Esophagus muscularis mucosa (tissue), 4 donors: ENCODE measurements around the gene CMTM8. TPM values are rescaled to one million over a fixed set of nuclear protein-coding genes. Genes with fewer than 3 reads are reported as not detected.

ENCODE experiments used
- DNase-seq: peaks from one replicate; pipeline ENCODE4 v3.0.0-alpha.2; 2017; ENCODE audit errors: extremely low spot score
- H3K27ac ChIP-seq, 4 donors: fragments of 200-600 bp; sonication (generic); replicated peaks in 1 of 4; 1 replicate in 3 of 4; 2 replicates in 1 of 4; pipeline ENCODE4 v1.5.1; 2016 to 2019; ENCODE audit warnings: mild to moderate bottlenecking in 1 of 4
- H3K27me3 ChIP-seq, 4 donors: fragments of 200-600 bp; sonication (generic); one replicate each; pipeline versions ENCODE4 v1.5.1 to v1.6.0; 2016 to 2019
- H3K36me3 ChIP-seq, 4 donors: fragments of 200-600 bp; sonication (generic); one replicate each; pipeline ENCODE4 v1.5.1; 2016 to 2019
- H3K4me1 ChIP-seq, 4 donors: fragments of 200-600 bp; sonication (generic); one replicate each; pipeline ENCODE4 v1.5.1; 2016 to 2019
- H3K4me3 ChIP-seq, 4 donors: fragments of 200-600 bp; sonication (generic); 1 replicate in 2 of 4; 2 replicates in 2 of 4; pipeline ENCODE4 v1.5.1; 2016 to 2019; ENCODE audit warnings: mild to moderate bottlenecking in 4 of 4, moderate library complexity in 1 of 4
- H3K9me3 ChIP-seq, 4 donors: fragments of 200-600 bp; sonication (generic); 1 replicate in 3 of 4; 2 replicates in 1 of 4; pipeline ENCODE4 v1.5.1; 2016 to 2019
- EP300 ChIP-seq: sonication (generic); formaldehyde crosslinking; IDR thresholded peaks from one replicate; pipeline ENCODE4 v1.6.1; 2017; ENCODE audit warnings: antibody characterized with exemption
- POLR2A ChIP-seq: fragments of 450-650 bp; IDR thresholded peaks from one replicate; pipeline ENCODE4 v1.6.1; 2017; ENCODE audit warnings: antibody characterized with exemption, moderate library complexity, mild to moderate bottlenecking, low read depth
- POLR2AphosphoS5 ChIP-seq, 2 donors: sonication (generic); formaldehyde crosslinking; IDR thresholded peaks; one replicate each; pipeline ENCODE4 v1.6.1; 2017; ENCODE audit warnings: antibody characterized with exemption in 2 of 2
- WGBS: methylation state at CpG from one replicate; pipeline ENCODE4 v1.1.5; 2018; 5-methylcytosine and 5-hydroxymethylcytosine counted together
- intact Hi-C: fragments of 100-400 bp; cut with DNase I; formaldehyde crosslinking; loops from one replicate; pipeline ENCODE4 v1.15.1; 2023
- total RNA-seq, 4 donors: library from RNA; depleted of rRNA; stranded (reverse); fragments of >200 nt; gene quantifications; one replicate each; pipeline versions ENCODE4 v1.1.0 to v1.2.1, GENCODE V29; 2016
- TF ChIP-seq, protein P1 (sequence below), 3 experiments: fragments of 200-600 bp in 2 of 3; fragments of 450-650 bp in 1 of 3; sonication (generic) in 2 of 3; IDR thresholded peaks; one replicate each; pipeline ENCODE4 v1.5.1; 2017 to 2019; ENCODE audit warnings: antibody characterized with exemption in 3 of 3, mild to moderate bottlenecking in 2 of 3, moderate library complexity in 1 of 3

CMTM8 gene
- total RNA-seq, 4 donors from 2014 or later, result 1.7 to 4.2 (median 3.8) TPM

- no peak for DNase-seq
- no peak for TF ChIP-seq EP300
- peak in 1 of 2 donors; percentile 29 for TF ChIP-seq POLR2AphosphoS5 (IDR thresholded peaks at IDR 0.05)
- WGBS, result 90% methylated on average over 10 of the region's 10 CpGs
- Histone ChIP-seq H3K4me3 (no peak overlapping the region), H3K27ac (no peak overlapping the region), H3K36me3 (no peaks in the 10 kb centered on the region), H3K27me3 (no peaks in the 10 kb centered on the region), H3K9me3 (no peaks in the 10 kb centered on the region), H3K4me1 (peaks cover 25 to 31% (median 27%) of the 10 kb centered on the region in 4 donors)
- intact Hi-C loops, result loop anchor here (10.0 kb wide), 1 partner anchor 286 kb away; the partner anchor contains the start of gene CNOT10
Measured at GRCh38 chr3:32398531-32398930, 160.1 kb downstream of the CMTM8 start.

GRCh38 chr3:32399030-32399620 lies 160.6 kb downstream of the CMTM8 start:
- no peak overlapping the region for H3K4me3 ChIP-seq
- no peaks in the 10 kb centered on the region for H3K9me3 ChIP-seq
- H3K36me3 ChIP-seq, result no peaks in the 10 kb centered on the region
- no peak for TF ChIP-seq EP300
- no peak for TF ChIP-seq POLR2A
- TF ChIP-seq, protein P1, sequence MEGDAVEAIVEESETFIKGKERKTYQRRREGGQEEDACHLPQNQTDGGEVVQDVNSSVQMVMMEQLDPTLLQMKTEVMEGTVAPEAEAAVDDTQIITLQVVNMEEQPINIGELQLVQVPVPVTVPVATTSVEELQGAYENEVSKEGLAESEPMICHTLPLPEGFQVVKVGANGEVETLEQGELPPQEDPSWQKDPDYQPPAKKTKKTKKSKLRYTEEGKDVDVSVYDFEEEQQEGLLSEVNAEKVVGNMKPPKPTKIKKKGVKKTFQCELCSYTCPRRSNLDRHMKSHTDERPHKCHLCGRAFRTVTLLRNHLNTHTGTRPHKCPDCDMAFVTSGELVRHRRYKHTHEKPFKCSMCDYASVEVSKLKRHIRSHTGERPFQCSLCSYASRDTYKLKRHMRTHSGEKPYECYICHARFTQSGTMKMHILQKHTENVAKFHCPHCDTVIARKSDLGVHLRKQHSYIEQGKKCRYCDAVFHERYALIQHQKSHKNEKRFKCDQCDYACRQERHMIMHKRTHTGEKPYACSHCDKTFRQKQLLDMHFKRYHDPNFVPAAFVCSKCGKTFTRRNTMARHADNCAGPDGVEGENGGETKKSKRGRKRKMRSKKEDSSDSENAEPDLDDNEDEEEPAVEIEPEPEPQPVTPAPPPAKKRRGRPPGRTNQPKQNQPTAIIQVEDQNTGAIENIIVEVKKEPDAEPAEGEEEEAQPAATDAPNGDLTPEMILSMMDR (IDR thresholded peaks at IDR 0.05), result peak; percentile 45 to 60 (median 54)
- 28% methylated on average over 1 of the region's 2 CpGs for WGBS
- no peaks in the 10 kb centered on the region for H3K27me3 ChIP-seq
- peaks cover 25 to 34% (median 27%) of the 10 kb centered on the region in 4 donors for H3K4me1 ChIP-seq
- intact Hi-C loops, result loop anchor here (10.0 kb wide), 1 partner anchor 286 kb away; the partner anchor contains the start of gene CNOT10
- no peak for DNase-seq
- no peak overlapping the region for H3K27ac ChIP-seq

- no peak for DNase-seq
- Histone ChIP-seq H3K27ac (peak overlapping the region; percentile 72 to 83 (median 82)), H3K4me3 (peak overlapping the region; percentile 55 to 59 (median 57)), H3K27me3 (no peaks in the 10 kb centered on the region), H3K9me3 (no peaks in the 10 kb centered on the region), H3K4me1 (peaks cover 25 to 34% (median 31%) of the 10 kb centered on the region in 4 donors), H3K36me3 (no peaks in the 10 kb centered on the region)
- WGBS, result 12% methylated on average over 9 of the region's 11 CpGs
- TF ChIP-seq EP300, result no peak
- TF ChIP-seq POLR2A, result no peak
- TF ChIP-seq, protein P1 (IDR thresholded peaks at IDR 0.05), result no peak
- no peak for TF ChIP-seq POLR2AphosphoS5 (IDR thresholded peaks at IDR 0.05)
- intact Hi-C loops, result loop anchor here (2.0 kb wide), 1 partner anchor 68 kb away; no protein-coding TSS in a partner anchor
Measured at GRCh38 chr3:32401126-32401525, 162.6 kb downstream of the CMTM8 start.

DNA sequence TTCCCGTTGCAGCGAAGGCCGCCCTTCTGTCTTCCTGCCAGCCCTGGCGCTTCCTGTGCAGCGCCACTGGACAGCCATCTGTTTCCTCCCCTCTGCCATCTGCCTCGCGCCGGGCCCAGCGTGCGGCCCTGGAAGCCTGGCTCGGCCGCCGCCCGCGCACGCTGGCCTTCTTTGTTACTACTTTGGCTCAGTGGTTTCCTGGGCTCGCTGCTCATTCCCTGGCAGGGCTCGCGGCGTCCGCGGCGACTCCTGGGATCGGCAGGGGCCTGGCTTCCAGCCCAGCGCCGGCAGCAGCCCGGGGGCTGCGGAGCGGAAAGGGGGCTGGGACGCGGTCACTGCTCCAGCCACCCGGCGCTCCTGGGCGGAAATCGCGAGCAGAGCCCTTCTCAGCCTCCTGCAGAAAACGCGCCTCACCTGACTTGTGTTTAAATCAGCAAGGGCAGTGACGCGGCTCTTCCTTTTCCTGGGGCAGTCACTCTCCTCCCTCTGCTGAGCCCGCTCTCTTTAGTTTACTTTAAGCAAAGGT lies 163.1 kb downstream of the CMTM8 start:
- H3K4me1 ChIP-seq, result peaks cover 25 to 34% (median 31%) of the 10 kb centered on the region in 4 donors
- TF ChIP-seq POLR2AphosphoS5 (IDR thresholded peaks at IDR 0.05), result peak; percentile 41 to 59
- TF ChIP-seq POLR2A, result no peak
- TF ChIP-seq, protein P1 (IDR thresholded peaks at IDR 0.05), result no peak
- no peak for TF ChIP-seq EP300
- no peaks in the 10 kb centered on the region for H3K36me3 ChIP-seq
- DNase-seq, result no peak
- H3K27ac ChIP-seq, result peak overlapping the region; percentile 72 to 83 (median 82)
- WGBS, result under 1% methylated on average over 16 of the region's 41 CpGs
- H3K4me3 ChIP-seq, result peak overlapping the region; percentile 55 to 59 (median 57)
- H3K9me3 ChIP-seq, result no peaks in the 10 kb centered on the region
- no peaks in the 10 kb centered on the region for H3K27me3 ChIP-seq
- intact Hi-C loops, result loop anchor here (2.0 kb wide), 1 partner anchor 67 kb away; no protein-coding TSS in a partner anchor

DNA sequence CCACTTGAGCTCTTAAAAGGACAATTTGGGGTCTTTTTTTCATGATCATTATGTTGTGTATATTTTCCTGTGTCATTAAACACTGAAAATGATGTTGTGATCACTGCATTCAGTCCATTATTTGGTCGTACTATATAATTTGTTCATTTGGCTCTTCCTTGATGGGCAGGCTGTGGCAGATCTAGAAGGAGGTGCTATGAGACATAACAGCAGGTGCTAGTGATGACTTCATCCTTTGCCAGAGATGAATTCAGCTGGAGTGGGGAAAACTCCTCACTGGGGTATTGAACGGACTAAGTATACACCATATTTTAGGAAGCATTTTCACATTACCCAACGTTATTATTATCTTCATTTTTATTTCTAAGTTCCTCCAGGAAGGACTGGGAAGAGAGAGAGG lies 165.2 kb downstream of the CMTM8 start:
- WGBS, result 69% methylated on average over 3 of the region's 3 CpGs
- H3K4me3 ChIP-seq, result no peak overlapping the region
- DNase-seq, result no peak
- H3K4me1 ChIP-seq, result peaks cover 25 to 34% (median 30%) of the 10 kb centered on the region in 4 donors
- H3K36me3 ChIP-seq, result no peaks in the 10 kb centered on the region
- H3K9me3 ChIP-seq, result no peaks in the 10 kb centered on the region
- no peak overlapping the region for H3K27ac ChIP-seq
- TF ChIP-seq EP300 (no peak), POLR2AphosphoS5 (IDR thresholded peaks at IDR 0.05) (no peak)
- TF ChIP-seq, protein P1 (IDR thresholded peaks at IDR 0.05), result no peak
- H3K27me3 ChIP-seq, result no peaks in the 10 kb centered on the region
- intact Hi-C loops, result no loop called here
